Measurements from ENCODE around the gene ITPRID2. TPM values are rescaled to one million over a fixed set of nuclear protein-coding genes. Genes with fewer than 3 reads are reported as not detected.

The ITPRID2 gene
- total RNA-seq, 1 donor from 2014 or later: 51.6 TPM

- Mint-ChIP-seq H3K36me3 (ENCODE audit: low read depth) (no peaks in the 10 kb centered on the region), H3K27me3 (ENCODE audit: insufficient read depth) (peaks cover 8% of the 10 kb centered on the region), H3K4me1 (ENCODE audit: low read depth) (no peaks in the 10 kb centered on the region), H3K27ac (no peak overlapping the region), H3K9me3 (no peaks in the 10 kb centered on the region), H3K4me3 (no peak overlapping the region)
- no peak for DNase-seq (ENCODE audit: low spot score)
- intact Hi-C loops (cut with micrococcal nuclease): no loop called here
These were observed 32.4 kb upstream of the ITPRID2 start for GRCh38 chr2:181859123-181859522.

- intact Hi-C loops (cut with micrococcal nuclease): no loop called here
- Mint-ChIP-seq H3K4me3 (no peak overlapping the region), H3K4me1 (ENCODE audit: low read depth) (no peaks in the 10 kb centered on the region), H3K36me3 (ENCODE audit: low read depth) (no peaks in the 10 kb centered on the region), H3K9me3 (no peaks in the 10 kb centered on the region), H3K27ac (no peak overlapping the region), H3K27me3 (ENCODE audit: insufficient read depth) (peaks cover 13% of the 10 kb centered on the region)
- DNase-seq (ENCODE audit: low spot score): no peak
These were observed 31.7 kb upstream of the ITPRID2 start for GRCh38 chr2:181859803-181860202.

GRCh38 chr2:181861379-181861778, 30.2 kb upstream of the ITPRID2 start:
- Mint-ChIP-seq H3K9me3 (no peaks in the 10 kb centered on the region), H3K4me3 (no peak overlapping the region), H3K4me1 (ENCODE audit: low read depth) (no peaks in the 10 kb centered on the region), H3K27ac (no peak overlapping the region), H3K36me3 (ENCODE audit: low read depth) (no peaks in the 10 kb centered on the region), H3K27me3 (ENCODE audit: insufficient read depth) (peaks cover 8% of the 10 kb centered on the region)
- DNase-seq (ENCODE audit: low spot score): no peak
- intact Hi-C loops (cut with micrococcal nuclease): no loop called here

GRCh38 chr2:181862583-181863281, 28.8 kb upstream of the ITPRID2 start:
- no peak for DNase-seq (ENCODE audit: low spot score)
- H3K4me1 Mint-ChIP-seq (ENCODE audit: low read depth): no peaks in the 10 kb centered on the region
- intact Hi-C loops (cut with micrococcal nuclease): no loop called here
- H3K36me3 Mint-ChIP-seq (ENCODE audit: low read depth): no peaks in the 10 kb centered on the region
- H3K9me3 Mint-ChIP-seq: no peaks in the 10 kb centered on the region
- H3K27me3 Mint-ChIP-seq (ENCODE audit: insufficient read depth): peaks cover 11% of the 10 kb centered on the region
- H3K4me3 Mint-ChIP-seq: no peak overlapping the region
- no peak overlapping the region for H3K27ac Mint-ChIP-seq

- Mint-ChIP-seq H3K4me3 (no peak overlapping the region), H3K36me3 (ENCODE audit: low read depth) (no peaks in the 10 kb centered on the region), H3K27ac (no peak overlapping the region), H3K9me3 (no peaks in the 10 kb centered on the region), H3K27me3 (ENCODE audit: insufficient read depth) (peaks cover 2% of the 10 kb centered on the region), H3K4me1 (ENCODE audit: low read depth) (no peaks in the 10 kb centered on the region)
- intact Hi-C loops (cut with micrococcal nuclease): no loop called here
- DNase-seq (ENCODE audit: low spot score): no peak
These were observed 19.4 kb upstream of the ITPRID2 start for GRCh38 chr2:181872178-181872577.

- Mint-ChIP-seq H3K27ac (no peak overlapping the region), H3K36me3 (ENCODE audit: low read depth) (no peaks in the 10 kb centered on the region), H3K4me1 (ENCODE audit: low read depth) (no peaks in the 10 kb centered on the region), H3K4me3 (no peak overlapping the region), H3K9me3 (no peaks in the 10 kb centered on the region), H3K27me3 (ENCODE audit: insufficient read depth) (peaks cover 8% of the 10 kb centered on the region)
- no peak for DNase-seq (ENCODE audit: low spot score)
- intact Hi-C loops (cut with micrococcal nuclease): no loop called here
These were observed 14.9 kb upstream of the ITPRID2 start for GRCh38 chr2:181876614-181877063.

GRCh38 chr2:181877181-181877664, 14.3 kb upstream of the ITPRID2 start:
- no peak for DNase-seq (ENCODE audit: low spot score)
- Mint-ChIP-seq H3K27ac (no peak overlapping the region), H3K36me3 (ENCODE audit: low read depth) (no peaks in the 10 kb centered on the region), H3K27me3 (ENCODE audit: insufficient read depth) (peaks cover 11% of the 10 kb centered on the region), H3K9me3 (no peaks in the 10 kb centered on the region), H3K4me1 (ENCODE audit: low read depth) (no peaks in the 10 kb centered on the region), H3K4me3 (no peak overlapping the region)
- intact Hi-C loops (cut with micrococcal nuclease): no loop called here

- H3K36me3 Mint-ChIP-seq (ENCODE audit: low read depth): no peaks in the 10 kb centered on the region
- no peak overlapping the region for H3K27ac Mint-ChIP-seq
- intact Hi-C loops (cut with micrococcal nuclease): no loop called here
- no peak for DNase-seq (ENCODE audit: low spot score)
- H3K9me3 Mint-ChIP-seq: no peaks in the 10 kb centered on the region
- no peak overlapping the region for H3K4me3 Mint-ChIP-seq
- H3K4me1 Mint-ChIP-seq (ENCODE audit: low read depth): no peaks in the 10 kb centered on the region
- H3K27me3 Mint-ChIP-seq (ENCODE audit: insufficient read depth): peaks cover 15% of the 10 kb centered on the region
These were observed 13.1 kb upstream of the ITPRID2 start for GRCh38 chr2:181878448-181878847.

GRCh38 chr2:181879295-181879694, 12.2 kb upstream of the ITPRID2 start:
- Mint-ChIP-seq H3K9me3 (no peaks in the 10 kb centered on the region), H3K27ac (no peak overlapping the region), H3K36me3 (ENCODE audit: low read depth) (no peaks in the 10 kb centered on the region), H3K4me3 (no peak overlapping the region), H3K4me1 (ENCODE audit: low read depth) (no peaks in the 10 kb centered on the region), H3K27me3 (ENCODE audit: insufficient read depth) (peaks cover 19% of the 10 kb centered on the region)
- intact Hi-C loops (cut with micrococcal nuclease): no loop called here
- no peak for DNase-seq (ENCODE audit: low spot score)

GRCh38 chr2:181882246-181883020, 9.1 kb upstream of the ITPRID2 start:
- H3K4me3 Mint-ChIP-seq: no peak overlapping the region
- H3K4me1 Mint-ChIP-seq (ENCODE audit: low read depth): no peaks in the 10 kb centered on the region
- no peak overlapping the region for H3K27ac Mint-ChIP-seq
- H3K27me3 Mint-ChIP-seq (ENCODE audit: insufficient read depth): peaks cover 42% of the 10 kb centered on the region
- H3K36me3 Mint-ChIP-seq (ENCODE audit: low read depth): no peaks in the 10 kb centered on the region
- intact Hi-C loops (cut with micrococcal nuclease): no loop called here
- no peaks in the 10 kb centered on the region for H3K9me3 Mint-ChIP-seq
- DNase-seq (ENCODE audit: low spot score): no peak

- H3K4me1 Mint-ChIP-seq (ENCODE audit: low read depth): no peaks in the 10 kb centered on the region
- intact Hi-C loops (cut with micrococcal nuclease): no loop called here
- H3K4me3 Mint-ChIP-seq: no peak overlapping the region
- no peak overlapping the region for H3K27ac Mint-ChIP-seq
- peaks cover 52% of the 10 kb centered on the region for H3K27me3 Mint-ChIP-seq (ENCODE audit: insufficient read depth)
- no peaks in the 10 kb centered on the region for H3K9me3 Mint-ChIP-seq
- DNase-seq (ENCODE audit: low spot score): no peak
- no peaks in the 10 kb centered on the region for H3K36me3 Mint-ChIP-seq (ENCODE audit: low read depth)
These were observed 6.9 kb upstream of the ITPRID2 start for GRCh38 chr2:181884601-181885000.

GRCh38 chr2:181885096-181885495, 6.4 kb upstream of the ITPRID2 start:
- peaks cover 57% of the 10 kb centered on the region for H3K27me3 Mint-ChIP-seq (ENCODE audit: insufficient read depth)
- no peaks in the 10 kb centered on the region for H3K36me3 Mint-ChIP-seq (ENCODE audit: low read depth)

GRCh38 chr2:181886192-181886591, 5.3 kb upstream of the ITPRID2 start:
- Mint-ChIP-seq H3K9me3 (no peaks in the 10 kb centered on the region), H3K27me3 (ENCODE audit: insufficient read depth) (peaks cover 53% of the 10 kb centered on the region), H3K4me3 (no peak overlapping the region), H3K36me3 (ENCODE audit: low read depth) (no peaks in the 10 kb centered on the region), H3K27ac (no peak overlapping the region), H3K4me1 (ENCODE audit: low read depth) (peaks cover 4% of the 10 kb centered on the region)
- no peak for DNase-seq (ENCODE audit: low spot score)
- intact Hi-C loops (cut with micrococcal nuclease): no loop called here

More at GRCh38 chr2:181885096-181885495, 6.4 kb upstream of the ITPRID2 start:
- DNase-seq (ENCODE audit: low spot score): no peak
- Mint-ChIP-seq H3K4me3 (no peak overlapping the region), H3K4me1 (ENCODE audit: low read depth) (no peaks in the 10 kb centered on the region), H3K9me3 (no peaks in the 10 kb centered on the region), H3K27ac (no peak overlapping the region)
- intact Hi-C loops (cut with micrococcal nuclease): no loop called here
